EH (cell line): ENCODE measurements around the gene CACNG3.
A peak's percentile ranks its signal among the peaks of the same experiment; 100 is the strongest.
"Not testable (repeated sequence)": the region's sequence is repeated elsewhere in the genome, so short reads cannot be mapped to it uniquely, and the experiment has no call there.

Source experiments
- DNase-seq: peaks from one replicate; pipeline ENCODE4 v3.0.0-alpha.2; 2015; ENCODE audit warnings: low read depth

CACNG3 gene

GRCh38 chr16:24279982-24280515, 23.9 kb downstream of the CACNG3 start:
- DNase-seq: no peak

GRCh38 chr16:24281466-24281865, 25.3 kb downstream of the CACNG3 start:
- no peak for DNase-seq

- DNase-seq: no peak
Measured at GRCh38 chr16:24282141-24282540, 26.0 kb downstream of the CACNG3 start.

- DNase-seq: no peak
Measured at GRCh38 chr16:24286741-24287405, 30.7 kb downstream of the CACNG3 start.

GRCh38 chr16:24288516-24288915, 32.4 kb downstream of the CACNG3 start:
- no peak for DNase-seq

GRCh38 chr16:24289166-24289700, 33.1 kb downstream of the CACNG3 start:
- DNase-seq: no peak

GRCh38 chr16:24291932-24292331, 35.8 kb downstream of the CACNG3 start:
- no peak for DNase-seq

GRCh38 chr16:24294131-24294530, 38.0 kb downstream of the CACNG3 start:
- DNase-seq: no peak

GRCh38 chr16:24297375-24297774, 41.2 kb downstream of the CACNG3 start:
- DNase-seq: no peak

- DNase-seq: no peak
Measured at GRCh38 chr16:24298548-24299167, 42.5 kb downstream of the CACNG3 start.

- not testable (repeated sequence) for DNase-seq
Measured at GRCh38 chr16:24300750-24301149, 44.6 kb downstream of the CACNG3 start.

GRCh38 chr16:24302636-24303035, 46.5 kb downstream of the CACNG3 start:
- DNase-seq: no peak

GRCh38 chr16:24308200-24308599, 52.1 kb downstream of the CACNG3 start:
- no peak for DNase-seq

GRCh38 chr16:24309258-24310142, 53.4 kb downstream of the CACNG3 start:
- peak; percentile 3 for DNase-seq

- DNase-seq: no peak
Measured at GRCh38 chr16:24315343-24315742, 59.2 kb downstream of the CACNG3 start.

- DNase-seq: no peak
Measured at GRCh38 chr16:24318680-24319079, 62.5 kb downstream of the CACNG3 start.

GRCh38 chr16:24319126-24319814, 63.1 kb downstream of the CACNG3 start:
- no peak for DNase-seq

- no peak for DNase-seq
Measured at GRCh38 chr16:24322106-24322505, 66.0 kb downstream of the CACNG3 start.

- DNase-seq: no peak
Measured at GRCh38 chr16:24324421-24324820, 68.3 kb downstream of the CACNG3 start.

GRCh38 chr16:24328835-24329452, 72.8 kb downstream of the CACNG3 start:
- DNase-seq: no peak

- DNase-seq: no peak
Measured at GRCh38 chr16:24332178-24332577, 76.0 kb downstream of the CACNG3 start.
